ENCODE measurements around the gene KIAA1755. TPM values are rescaled to one million over a fixed set of nuclear protein-coding genes. Genes with fewer than 3 reads are reported as not detected.

KIAA1755 gene
- total RNA-seq, 8 experiments from 2014 or later: 0.05 to 73.6 (median 1.2) TPM

GRCh38 chr20:38209736-38210405, 50.7 kb downstream of the KIAA1755 start:
- in situ Hi-C loops (cut with MboI; ENCODE audit: low pct_unique_long_range_greater_than_20kb in 2 of 9, low sequenced_read_pairs in 9 of 9, unreplicated experiment in 9 of 9): loop anchor here in 3 of 9 experiments (25.0 kb wide), 2 partner anchors 148 to 648 kb away; no protein-coding TSS in a partner anchor
- H3K4me1 ChIP-seq (replicated peaks in 1 of 2): peaks cover 21 to 26% of the 10 kb centered on the region in 2 donors
- WGBS, 10 experiments: 64 to 100% methylated on average over 1 to 3 of the region's 3 CpGs; no CpG with 5 or more reads in 8 of the 10 experiments
- H3K4me3 ChIP-seq: no peak overlapping the region
- no peak for ATAC-seq (replicated peaks in 6 of 8)
- no peak overlapping the region for H3K27ac ChIP-seq

- H3K27ac ChIP-seq: no peak overlapping the region
- peaks cover 16 to 18% of the 10 kb centered on the region in 2 donors for H3K4me1 ChIP-seq (replicated peaks in 1 of 2)
- no peak for ATAC-seq (replicated peaks in 6 of 8)
- in situ Hi-C loops (cut with MboI; ENCODE audit: low pct_unique_long_range_greater_than_20kb in 2 of 9, low sequenced_read_pairs in 9 of 9, unreplicated experiment in 9 of 9): loop anchor here in 3 of 9 experiments (25.0 kb wide), 2 partner anchors 147 to 647 kb away; no protein-coding TSS in a partner anchor
- 33 to 82% (median 42%) methylated on average over 1 to 3 of the region's 4 CpGs; no CpG with 5 or more reads in 3 of the 10 experiments for whole genome bisulfite sequencing, 10 experiments
- H3K4me3 ChIP-seq: no peak overlapping the region
Observed at GRCh38 chr20:38209054-38209675, 51.4 kb downstream of the KIAA1755 start.

- in situ Hi-C loops (cut with MboI; ENCODE audit: low pct_unique_long_range_greater_than_20kb in 2 of 9, low sequenced_read_pairs in 9 of 9, unreplicated experiment in 9 of 9): loop anchor here in 3 of 9 experiments (25.0 kb wide), 2 partner anchors 146 to 646 kb away; no protein-coding TSS in a partner anchor
- no peak for ATAC-seq (replicated peaks in 6 of 8)
- Histone ChIP-seq H3K4me1 (replicated peaks in 1 of 2) (peaks cover 11 to 14% of the 10 kb centered on the region in 2 donors), H3K4me3 (no peak overlapping the region), H3K27ac (no peak overlapping the region)
- WGBS, 10 experiments: 61 to 100% (median 89%) methylated on average over 1 to 3 of the region's 3 CpGs; no CpG with 5 or more reads in 2 of the 10 experiments
Observed at GRCh38 chr20:38208523-38208922, 52.0 kb downstream of the KIAA1755 start.

GRCh38 chr20:38208088-38208487, 52.4 kb downstream of the KIAA1755 start:
- in situ Hi-C loops (cut with MboI; ENCODE audit: low pct_unique_long_range_greater_than_20kb in 2 of 9, low sequenced_read_pairs in 9 of 9, unreplicated experiment in 9 of 9): loop anchor here in 3 of 9 experiments (25.0 kb wide), 2 partner anchors 146 to 646 kb away; no protein-coding TSS in a partner anchor
- H3K4me3 ChIP-seq: no peak overlapping the region
- no peak for ATAC-seq (replicated peaks in 6 of 8)
- WGBS, 10 experiments: 75 to 83% methylated on average over 1 of the region's 1 CpG; no CpG with 5 or more reads in 8 of the 10 experiments
- peaks cover 11% of the 10 kb centered on the region in 2 donors for H3K4me1 ChIP-seq (replicated peaks in 1 of 2)
- H3K27ac ChIP-seq: no peak overlapping the region

DNA sequence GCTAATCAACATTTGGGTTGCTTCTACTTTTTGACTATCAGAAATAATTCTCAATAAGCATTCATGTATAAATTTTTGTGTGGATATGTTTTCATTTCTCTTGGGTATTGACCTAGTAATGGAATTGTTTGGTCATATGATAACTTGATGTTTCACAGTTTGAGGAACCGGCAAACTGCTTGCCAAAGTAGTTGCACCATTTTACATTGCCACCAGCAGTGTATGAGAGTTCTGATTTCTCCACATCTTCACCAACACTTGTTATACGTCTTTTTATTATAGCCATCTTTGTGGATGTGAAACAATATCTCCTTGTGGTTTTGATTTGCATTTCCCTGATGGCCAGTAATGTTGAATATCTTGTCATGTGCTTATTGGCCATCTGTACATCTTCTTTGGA, 52.9 kb downstream of the KIAA1755 start:
- ATAC-seq (replicated peaks in 6 of 8): no peak
- H3K4me3 ChIP-seq: no peak overlapping the region
- in situ Hi-C loops (cut with MboI; ENCODE audit: low pct_unique_long_range_greater_than_20kb in 2 of 9, low sequenced_read_pairs in 9 of 9, unreplicated experiment in 9 of 9): loop anchor here in 3 of 9 experiments (25.0 kb wide), 2 partner anchors 145 to 645 kb away; no protein-coding TSS in a partner anchor
- H3K27ac ChIP-seq: no peak overlapping the region
- H3K4me1 ChIP-seq (replicated peaks in 1 of 2): peaks cover 11% of the 10 kb centered on the region in 2 donors
- WGBS, 10 experiments: 28 to 100% (median 81%) methylated on average over 1 to 2 of the region's 2 CpGs; no CpG with 5 or more reads in 2 of the 10 experiments

DNA sequence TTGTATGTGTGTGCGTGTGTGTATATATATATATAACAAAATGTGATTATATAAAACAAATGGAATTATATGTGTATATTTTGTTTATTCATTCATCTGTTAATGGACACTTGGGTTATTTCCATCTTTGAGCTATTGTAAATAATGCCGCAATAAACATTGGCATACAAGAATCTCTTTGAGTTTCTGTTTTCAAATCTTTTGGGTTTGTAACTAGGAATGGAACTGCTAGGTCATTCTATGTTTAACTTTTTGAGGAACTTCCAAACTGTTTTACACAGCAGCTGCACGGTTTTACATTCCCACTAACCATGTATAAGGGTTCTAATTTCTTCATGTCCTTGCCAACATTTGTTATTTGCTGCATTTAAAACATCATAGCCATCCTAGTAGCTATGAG, 55.5 kb downstream of the KIAA1755 start:
- Histone ChIP-seq H3K27ac (no peak overlapping the region), H3K4me1 (replicated peaks in 1 of 2) (no peaks in the 10 kb centered on the region), H3K4me3 (no peak overlapping the region)
- 43 to 100% (median 62%) methylated on average over 1 to 3 of the region's 3 CpGs; no CpG with 5 or more reads in 1 of the 10 experiments for WGBS, 10 experiments
- in situ Hi-C loops (cut with MboI; ENCODE audit: low pct_unique_long_range_greater_than_20kb in 2 of 9, low sequenced_read_pairs in 9 of 9, unreplicated experiment in 9 of 9): loop anchor here in 3 of 9 experiments (25.0 kb wide), 2 partner anchors 143 to 643 kb away; no protein-coding TSS in a partner anchor
- no peak for ATAC-seq (replicated peaks in 6 of 8)

GRCh38 chr20:38203981-38204357, 56.6 kb downstream of the KIAA1755 start:
- in situ Hi-C loops (cut with MboI; ENCODE audit: low pct_unique_long_range_greater_than_20kb in 2 of 9, low sequenced_read_pairs in 9 of 9, unreplicated experiment in 9 of 9): loop anchor here in 3 of 9 experiments (25.0 kb wide), 2 partner anchors 142 to 642 kb away; no protein-coding TSS in a partner anchor
- no peak overlapping the region for H3K4me3 ChIP-seq
- 41 to 76% (median 60%) methylated on average over 1 to 2 of the region's 2 CpGs; no CpG with 5 or more reads in 5 of the 10 experiments for WGBS, 10 experiments
- H3K27ac ChIP-seq: no peak overlapping the region
- H3K4me1 ChIP-seq (replicated peaks in 1 of 2): no peaks in the 10 kb centered on the region
- ATAC-seq (replicated peaks in 6 of 8): no peak

DNA sequence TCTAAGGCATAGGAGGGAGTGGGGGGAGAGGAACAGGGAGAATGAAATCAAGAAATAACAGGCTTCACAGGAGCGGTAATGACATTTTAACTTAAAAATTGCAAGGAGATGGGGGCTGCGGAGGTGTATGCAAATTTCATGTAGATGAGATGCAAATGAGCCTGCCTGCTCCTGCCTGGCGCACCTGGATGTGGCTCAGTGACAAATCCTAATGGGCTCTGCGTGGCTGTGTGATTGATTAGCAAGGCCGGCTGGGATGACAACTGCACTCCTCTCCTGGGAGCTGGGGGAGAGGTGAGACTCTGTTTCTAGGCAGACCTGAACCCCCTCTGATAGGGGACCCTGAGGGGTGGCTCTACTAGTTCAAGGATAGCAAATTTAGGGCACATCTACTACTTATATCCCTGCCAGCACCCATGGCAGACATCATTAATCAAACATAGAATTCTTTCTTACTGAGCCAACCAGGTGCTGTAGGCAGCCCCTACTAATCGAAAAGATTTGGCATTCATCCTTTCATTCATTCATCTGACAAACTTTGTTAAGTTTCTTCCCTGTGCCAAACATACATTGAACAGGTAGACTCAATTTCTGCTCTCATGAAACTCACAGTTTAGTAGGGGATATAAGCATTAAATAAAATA, 57.1 kb downstream of the KIAA1755 start:
- no peak overlapping the region for H3K4me3 ChIP-seq
- no peak overlapping the region for H3K27ac ChIP-seq
- in situ Hi-C loops (cut with MboI; ENCODE audit: low pct_unique_long_range_greater_than_20kb in 2 of 9, low sequenced_read_pairs in 9 of 9, unreplicated experiment in 9 of 9): loop anchor here in 3 of 9 experiments (25.0 kb wide), 2 partner anchors 141 to 641 kb away; no protein-coding TSS in a partner anchor
- 57 to 100% (median 67%) methylated on average over 1 to 5 of the region's 6 CpGs; no CpG with 5 or more reads in 4 of the 10 experiments for WGBS, 10 experiments
- ATAC-seq (replicated peaks in 6 of 8): peak in 1 of 8 experiments; percentile 14
- H3K4me1 ChIP-seq (replicated peaks in 1 of 2): no peaks in the 10 kb centered on the region

GRCh38 chr20:38202982-38203293, 57.6 kb downstream of the KIAA1755 start:
- Histone ChIP-seq H3K27ac (no peak overlapping the region), H3K4me1 (replicated peaks in 1 of 2) (no peaks in the 10 kb centered on the region), H3K4me3 (no peak overlapping the region)
- ATAC-seq (replicated peaks in 6 of 8): no peak
- in situ Hi-C loops (cut with MboI; ENCODE audit: low pct_unique_long_range_greater_than_20kb in 2 of 9, low sequenced_read_pairs in 9 of 9, unreplicated experiment in 9 of 9): loop anchor here in 3 of 9 experiments (25.0 kb wide), 2 partner anchors 141 to 641 kb away; no protein-coding TSS in a partner anchor
- 50 to 100% (median 83%) methylated on average over 2 to 5 of the region's 8 CpGs; no CpG with 5 or more reads in 3 of the 10 experiments for WGBS, 10 experiments

- in situ Hi-C loops (cut with MboI; ENCODE audit: low pct_unique_long_range_greater_than_20kb in 2 of 9, low sequenced_read_pairs in 9 of 9, unreplicated experiment in 9 of 9): loop anchor here in 3 of 9 experiments (25.0 kb wide), 2 partner anchors 140 to 640 kb away; no protein-coding TSS in a partner anchor
- 67 to 88% (median 83%) methylated on average over 3 to 8 of the region's 12 CpGs; no CpG with 5 or more reads in 2 of the 10 experiments for WGBS, 10 experiments
- ATAC-seq (replicated peaks in 6 of 8): no peak
- Histone ChIP-seq H3K27ac (no peak overlapping the region), H3K4me3 (no peak overlapping the region), H3K4me1 (replicated peaks in 1 of 2) (no peaks in the 10 kb centered on the region)
Observed at GRCh38 chr20:38202153-38202981, 58.2 kb downstream of the KIAA1755 start.

- Histone ChIP-seq H3K4me1 (replicated peaks in 1 of 2) (no peaks in the 10 kb centered on the region), H3K4me3 (no peak overlapping the region), H3K27ac (no peak overlapping the region)
- ATAC-seq (replicated peaks in 6 of 8): peak in 7 of 8 experiments; percentile 33 to 99 (median 66)
- in situ Hi-C loops (cut with MboI; ENCODE audit: low pct_unique_long_range_greater_than_20kb in 2 of 9, low sequenced_read_pairs in 9 of 9, unreplicated experiment in 9 of 9): loop anchor here in 3 of 9 experiments (25.0 kb wide), 2 partner anchors 139 to 639 kb away; no protein-coding TSS in a partner anchor
- WGBS, 10 experiments: 0 to 100% (median 80%) methylated on average over 1 to 3 of the region's 6 CpGs; no CpG with 5 or more reads in 7 of the 10 experiments
Observed at GRCh38 chr20:38201356-38201755, 59.2 kb downstream of the KIAA1755 start.

GRCh38 chr20:38200646-38201045, 59.9 kb downstream of the KIAA1755 start:
- Histone ChIP-seq H3K27ac (no peak overlapping the region), H3K4me1 (replicated peaks in 1 of 2) (no peaks in the 10 kb centered on the region), H3K4me3 (no peak overlapping the region)
- in situ Hi-C loops (cut with MboI; ENCODE audit: low pct_unique_long_range_greater_than_20kb in 2 of 9, low sequenced_read_pairs in 9 of 9, unreplicated experiment in 9 of 9): loop anchor here in 3 of 9 experiments (25.0 kb wide), 2 partner anchors 138 to 638 kb away; no protein-coding TSS in a partner anchor
- ATAC-seq (replicated peaks in 6 of 8): no peak
- 33 to 72% methylated on average over 1 to 3 of the region's 3 CpGs; no CpG with 5 or more reads in 8 of the 10 experiments for WGBS, 10 experiments
